DMS53 treated with DMSO at 0.1 percent for 48 hours (cell line): ENCODE results near the gene TNS3.
A peak's percentile ranks its signal among the peaks of the same experiment; 100 is the strongest.

Source experiments
- DNase-seq: peaks from one replicate; lab custom pipeline; 2025; ENCODE audit not compliant: unreplicated experiment; lab: John Stamatoyannopoulos, UW

The TNS3 gene

GRCh38 chr7:47508389-47509380 lies 73.2 kb downstream of the TNS3 start:
- no peak for DNase-seq

- no peak for DNase-seq
Measured at GRCh38 chr7:47507522-47507921, 74.4 kb downstream of the TNS3 start.

GRCh38 chr7:47506382-47507339 lies 75.2 kb downstream of the TNS3 start:
- no peak for DNase-seq

GRCh38 chr7:47505312-47506007 lies 76.5 kb downstream of the TNS3 start:
- DNase-seq, result no peak

- no peak for DNase-seq
Measured at GRCh38 chr7:47504551-47505311, 77.2 kb downstream of the TNS3 start.

- DNase-seq, result no peak
Measured at GRCh38 chr7:47503281-47503680, 78.6 kb downstream of the TNS3 start.

GRCh38 chr7:47502240-47502877 lies 79.6 kb downstream of the TNS3 start:
- DNase-seq, result no peak

- no peak for DNase-seq
Measured at GRCh38 chr7:47501406-47501805, 80.5 kb downstream of the TNS3 start.

- DNase-seq, result peak; percentile 67
Measured at GRCh38 chr7:47500103-47500563, 81.8 kb downstream of the TNS3 start.

- no peak for DNase-seq
Measured at GRCh38 chr7:47498229-47499056, 83.5 kb downstream of the TNS3 start.

- no peak for DNase-seq
Measured at GRCh38 chr7:47497367-47498096, 84.4 kb downstream of the TNS3 start.

GRCh38 chr7:47496666-47497065 lies 85.2 kb downstream of the TNS3 start:
- no peak for DNase-seq

GRCh38 chr7:47496056-47496665 lies 85.8 kb downstream of the TNS3 start:
- DNase-seq, result no peak

- DNase-seq, result no peak
Measured at GRCh38 chr7:47493976-47494911, 87.7 kb downstream of the TNS3 start.

GRCh38 chr7:47492716-47493325 lies 89.1 kb downstream of the TNS3 start:
- no peak for DNase-seq
